ENCODE measurements around the gene MALRD1.

DNA sequence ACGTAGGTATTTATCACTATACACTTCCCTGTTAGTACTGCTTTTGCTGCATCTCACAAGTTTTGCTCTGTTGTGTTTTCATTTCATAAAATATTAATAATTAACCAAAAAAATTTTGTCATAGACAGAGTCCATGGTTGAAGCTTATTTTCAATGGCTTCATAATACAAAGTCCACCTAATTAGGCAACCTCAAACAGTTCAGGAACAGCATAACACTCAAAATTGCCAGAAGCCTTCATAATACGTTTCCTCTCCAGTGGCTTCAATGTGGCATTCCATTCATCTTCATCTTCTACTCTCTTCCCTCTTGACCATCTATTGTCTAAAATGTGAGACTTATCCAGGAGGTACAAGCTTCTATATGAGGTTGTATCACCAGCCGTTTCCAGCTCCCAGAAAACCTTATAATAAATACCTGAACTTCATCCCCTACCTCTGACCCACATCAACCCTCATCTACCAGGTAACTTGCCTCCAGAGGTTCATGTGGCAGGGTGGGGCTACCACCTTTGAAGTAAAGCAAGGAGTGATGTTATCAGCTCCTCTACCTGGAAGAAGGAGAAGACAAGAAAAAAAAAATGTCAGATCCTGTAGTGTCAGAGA lies 337.3 kb downstream of the MALRD1 start:
- TF ChIP-seq, protein P1, sequence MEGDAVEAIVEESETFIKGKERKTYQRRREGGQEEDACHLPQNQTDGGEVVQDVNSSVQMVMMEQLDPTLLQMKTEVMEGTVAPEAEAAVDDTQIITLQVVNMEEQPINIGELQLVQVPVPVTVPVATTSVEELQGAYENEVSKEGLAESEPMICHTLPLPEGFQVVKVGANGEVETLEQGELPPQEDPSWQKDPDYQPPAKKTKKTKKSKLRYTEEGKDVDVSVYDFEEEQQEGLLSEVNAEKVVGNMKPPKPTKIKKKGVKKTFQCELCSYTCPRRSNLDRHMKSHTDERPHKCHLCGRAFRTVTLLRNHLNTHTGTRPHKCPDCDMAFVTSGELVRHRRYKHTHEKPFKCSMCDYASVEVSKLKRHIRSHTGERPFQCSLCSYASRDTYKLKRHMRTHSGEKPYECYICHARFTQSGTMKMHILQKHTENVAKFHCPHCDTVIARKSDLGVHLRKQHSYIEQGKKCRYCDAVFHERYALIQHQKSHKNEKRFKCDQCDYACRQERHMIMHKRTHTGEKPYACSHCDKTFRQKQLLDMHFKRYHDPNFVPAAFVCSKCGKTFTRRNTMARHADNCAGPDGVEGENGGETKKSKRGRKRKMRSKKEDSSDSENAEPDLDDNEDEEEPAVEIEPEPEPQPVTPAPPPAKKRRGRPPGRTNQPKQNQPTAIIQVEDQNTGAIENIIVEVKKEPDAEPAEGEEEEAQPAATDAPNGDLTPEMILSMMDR (conservative IDR thresholded peaks at IDR 0.05 in 1 of 2, IDR thresholded peaks at IDR 0.05 in 1 of 2; ENCODE audit: low read depth in 1 of 2, low read length in 2 of 2) = no peak
- TF ChIP-seq EZH2 (IDR thresholded peaks at IDR 0.05; ENCODE audit: low read length, missing control alignments) = no peak

Data from fibroblast of lung (primary cell).